Mesothelial cell of epicardium (in vitro differentiated cells): Measurements from ENCODE around the gene TCEA3. TPM values are rescaled to one million over a fixed set of nuclear protein-coding genes. Genes with fewer than 3 reads are reported as not detected.

ENCODE experiments used
- DNase-seq, 2 experiments: peaks; one replicate each; pipeline ENCODE4 v3.0.0; 2021; ENCODE audit warnings: low spot score in 2 of 2; ENCODE audit not compliant: unreplicated experiment in 2 of 2
- H3K27ac Mint-ChIP-seq: 2 replicates; pipeline ENCODE4 v1.8.0; 2021; ENCODE audit warnings: mixed read lengths
- H3K27me3 Mint-ChIP-seq: 2 replicates; pipeline ENCODE4 v1.8.0; 2021; ENCODE audit warnings: low read depth, mixed read lengths
- H3K36me3 Mint-ChIP-seq: 2 replicates; pipeline ENCODE4 v1.8.0; 2021; ENCODE audit warnings: mixed read lengths
- H3K4me1 Mint-ChIP-seq: 2 replicates; pipeline ENCODE4 v1.8.0; 2021; ENCODE audit warnings: mixed read lengths
- H3K4me3 Mint-ChIP-seq: 2 replicates; pipeline ENCODE4 v1.8.0; 2021; ENCODE audit warnings: mild to moderate bottlenecking, moderate library complexity, mixed read lengths
- H3K9me3 Mint-ChIP-seq: 2 replicates; pipeline ENCODE4 v1.8.0; 2021; ENCODE audit warnings: mixed read lengths
- CTCF ChIP-seq: fragments of 200-600 bp; sonication (generic); IDR thresholded peaks from one replicate; pipeline ENCODE4 v1.5.0; 2021; ENCODE audit warnings: antibody characterized with exemption; ENCODE audit not compliant: unreplicated experiment
- total RNA-seq: library from RNA; stranded (reverse); gene quantifications from 3 replicates; pipeline ENCODE4 v1.2.1, GENCODE V29; 2021

The TCEA3 gene
- total RNA-seq, 1 donor from 2014 or later = 10.0 TPM

GRCh38 chr1:23444596-23445390 is 20.2 kb upstream of the TCEA3 start:
- Mint-ChIP-seq H3K4me3 (no peak overlapping the region), H3K4me1 (peaks cover 2% of the 10 kb centered on the region), H3K9me3 (no peaks in the 10 kb centered on the region), H3K27ac (no peak overlapping the region), H3K27me3 (no peaks in the 10 kb centered on the region), H3K36me3 (peaks cover 14% of the 10 kb centered on the region)
- no peak for TF ChIP-seq CTCF
- DNase-seq = no peak

GRCh38 chr1:23444104-23444533 is 19.6 kb upstream of the TCEA3 start:
- no peak for DNase-seq
- no peaks in the 10 kb centered on the region for H3K27me3 Mint-ChIP-seq
- H3K36me3 Mint-ChIP-seq = peaks cover 19% of the 10 kb centered on the region
- no peak overlapping the region for H3K4me3 Mint-ChIP-seq
- H3K9me3 Mint-ChIP-seq = no peaks in the 10 kb centered on the region
- no peaks in the 10 kb centered on the region for H3K4me1 Mint-ChIP-seq
- no peak overlapping the region for H3K27ac Mint-ChIP-seq
- no peak for TF ChIP-seq CTCF

- no peak for TF ChIP-seq CTCF
- no peaks in the 10 kb centered on the region for H3K4me1 Mint-ChIP-seq
- H3K4me3 Mint-ChIP-seq = no peak overlapping the region
- H3K9me3 Mint-ChIP-seq = no peaks in the 10 kb centered on the region
- peaks cover 26% of the 10 kb centered on the region for H3K36me3 Mint-ChIP-seq
- H3K27me3 Mint-ChIP-seq = no peaks in the 10 kb centered on the region
- no peak overlapping the region for H3K27ac Mint-ChIP-seq
- no peak for DNase-seq
Measured at GRCh38 chr1:23442751-23443150, 18.2 kb upstream of the TCEA3 start.

- Mint-ChIP-seq H3K36me3 (peaks cover 27% of the 10 kb centered on the region), H3K4me1 (no peaks in the 10 kb centered on the region), H3K27ac (no peak overlapping the region), H3K27me3 (no peaks in the 10 kb centered on the region), H3K9me3 (no peaks in the 10 kb centered on the region), H3K4me3 (no peak overlapping the region)
- TF ChIP-seq CTCF = no peak
- DNase-seq = no peak
Measured at GRCh38 chr1:23441446-23442148, 17.0 kb upstream of the TCEA3 start.

GRCh38 chr1:23438545-23438944 is 14.0 kb upstream of the TCEA3 start:
- H3K27me3 Mint-ChIP-seq = no peaks in the 10 kb centered on the region
- DNase-seq = no peak
- no peak overlapping the region for H3K27ac Mint-ChIP-seq
- no peak overlapping the region for H3K4me3 Mint-ChIP-seq
- H3K9me3 Mint-ChIP-seq = no peaks in the 10 kb centered on the region
- H3K4me1 Mint-ChIP-seq = no peaks in the 10 kb centered on the region
- H3K36me3 Mint-ChIP-seq = peaks cover 44% of the 10 kb centered on the region
- no peak for TF ChIP-seq CTCF
